D721Med (cell line): ENCODE results near the gene TRMU.

Experiments
- DNase-seq: peaks from one replicate; pipeline ENCODE4 v3.0.0; 2011; ENCODE audit warnings: low spot score; ENCODE audit not compliant: insufficient read length
- FAIRE-seq: peaks from 2 replicates; lab custom pipeline; 2011; peaks lifted over from hg19 to GRCh38; lab: Jason Lieb, UNC
- CTCF ChIP-seq: IDR thresholded peaks from 2 replicates; pipeline ENCODE4 v1.5.1; 2012; ENCODE audit warnings: mild to moderate bottlenecking, control low read depth; ENCODE audit not compliant: insufficient read depth; ENCODE audit errors: missing control alignments

TRMU gene

GRCh38 chr22:46356496-46357480 lies 21.3 kb downstream of the TRMU start:
- DNase-seq (no peak), FAIRE-seq (no peak)
- no peak for TF ChIP-seq CTCF

- no peak for TF ChIP-seq CTCF
- FAIRE-seq (no peak), DNase-seq (no peak)
Measured at GRCh38 chr22:46357711-46358520, 22.4 kb downstream of the TRMU start.

GRCh38 chr22:46358766-46359165 lies 23.3 kb downstream of the TRMU start:
- no peak for FAIRE-seq
- no peak for DNase-seq
- TF ChIP-seq CTCF: no peak

- TF ChIP-seq CTCF: no peak
- no peak for DNase-seq
- FAIRE-seq: no peak
Measured at GRCh38 chr22:46359362-46359761, 23.8 kb downstream of the TRMU start.

GRCh38 chr22:46360097-46360496 lies 24.6 kb downstream of the TRMU start:
- FAIRE-seq (no peak), DNase-seq (no peak)
- TF ChIP-seq CTCF: no peak

- FAIRE-seq (no peak), DNase-seq (no peak)
- no peak for TF ChIP-seq CTCF
Measured at GRCh38 chr22:46360891-46361290, 25.4 kb downstream of the TRMU start.
